ENCODE measurements around the gene PIEZO2.

PIEZO2 gene

GRCh38 chr18:11040823-11041656 lies 108.3 kb downstream of the PIEZO2 start:
- H3K4me3 ChIP-seq (ENCODE audit: control insufficient read depth, low read depth, low read length) = no peak overlapping the region
- DNase-seq (ENCODE audit: low read depth) = peak; percentile 7
- TF ChIP-seq CTCF (IDR thresholded peaks at IDR 0.05; ENCODE audit: control insufficient read depth, insufficient read depth, low read depth, low read length, missing control alignments) = peak; percentile 79

DNA sequence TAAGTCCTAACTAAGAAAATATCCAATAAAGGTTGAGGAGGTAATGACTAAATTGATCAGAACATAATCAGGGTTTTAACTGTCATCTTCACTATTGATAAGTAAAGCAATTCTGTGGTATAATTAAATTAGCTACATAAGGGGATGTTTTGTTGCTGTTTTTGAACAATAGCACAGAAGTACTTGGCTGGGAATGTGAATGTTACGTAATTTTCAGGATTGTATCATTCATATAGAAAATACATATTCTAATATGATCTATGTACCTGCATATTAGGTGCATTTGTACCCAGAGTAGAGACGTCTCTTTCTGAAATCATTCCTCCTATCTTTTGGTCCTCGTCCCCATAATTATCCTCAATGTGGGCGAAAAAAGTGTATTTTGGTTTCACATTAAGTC lies 109.0 kb downstream of the PIEZO2 start:
- H3K4me3 ChIP-seq (ENCODE audit: control insufficient read depth, low read depth, low read length) = no peak overlapping the region
- no peak for DNase-seq (ENCODE audit: low read depth)
- no peak for TF ChIP-seq CTCF (IDR thresholded peaks at IDR 0.05; ENCODE audit: control insufficient read depth, insufficient read depth, low read depth, low read length, missing control alignments)

GRCh38 chr18:11037533-11038240 lies 111.7 kb downstream of the PIEZO2 start:
- H3K4me3 ChIP-seq (ENCODE audit: control insufficient read depth, low read depth, low read length) = no peak overlapping the region
- no peak for DNase-seq (ENCODE audit: low read depth)
- TF ChIP-seq CTCF (IDR thresholded peaks at IDR 0.05; ENCODE audit: control insufficient read depth, insufficient read depth, low read depth, low read length, missing control alignments) = no peak

DNA sequence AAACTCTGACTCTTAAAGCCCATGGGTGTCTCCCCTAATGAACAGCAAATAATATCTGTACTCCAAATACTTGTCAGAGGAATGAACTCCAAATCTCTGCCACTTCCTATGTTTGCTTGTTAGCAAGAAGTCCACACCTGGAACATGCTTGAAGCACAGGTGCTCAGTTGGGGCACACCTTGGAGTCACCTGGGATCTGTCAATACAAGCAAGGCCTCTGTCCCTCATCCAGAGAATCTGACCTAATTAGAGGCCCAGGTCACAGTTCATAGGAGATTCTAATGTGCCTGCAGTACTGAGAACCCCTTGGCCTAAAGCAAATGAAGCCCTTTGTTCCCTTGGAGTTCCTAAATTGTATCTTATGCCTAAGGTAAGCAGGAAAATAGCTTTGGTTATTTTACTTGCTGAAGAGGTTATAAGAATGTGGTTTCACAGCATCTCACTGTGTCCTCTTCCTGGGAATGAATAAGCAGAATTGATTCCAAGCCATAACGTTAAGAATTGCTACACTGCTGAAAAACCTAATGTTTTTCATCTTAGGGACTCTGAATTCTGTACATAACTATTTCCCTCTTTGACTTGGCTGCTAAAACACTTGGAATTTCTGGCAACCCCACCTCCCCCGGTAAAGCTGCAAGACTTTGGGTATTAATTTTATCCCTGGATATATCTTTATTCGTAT lies 113.4 kb downstream of the PIEZO2 start:
- no peak for DNase-seq (ENCODE audit: low read depth)
- no peak overlapping the region for H3K4me3 ChIP-seq (ENCODE audit: control insufficient read depth, low read depth, low read length)
- no peak for TF ChIP-seq CTCF (IDR thresholded peaks at IDR 0.05; ENCODE audit: control insufficient read depth, insufficient read depth, low read depth, low read length, missing control alignments)

GRCh38 chr18:11035376-11035775 lies 114.0 kb downstream of the PIEZO2 start:
- DNase-seq (ENCODE audit: low read depth) = no peak

More at GRCh38 chr18:11035376-11035775, 114.0 kb downstream of the PIEZO2 start:
- H3K4me3 ChIP-seq (ENCODE audit: control insufficient read depth, low read depth, low read length) = no peak overlapping the region
- TF ChIP-seq CTCF (IDR thresholded peaks at IDR 0.05; ENCODE audit: control insufficient read depth, insufficient read depth, low read depth, low read length, missing control alignments) = no peak
